ENCODE data around the gene LRIG1. TPM values are rescaled to one million over a fixed set of nuclear protein-coding genes. Genes with fewer than 3 reads are reported as not detected.

The LRIG1 gene
- total and polyA plus RNA-seq, 10 of the 15 experiments (the other 5 are each of a cell fraction or from before 2014, with no cell fraction given), result 0.84 to 16.4 (median 8.1) TPM

- in situ Hi-C loops (cut with MboI), result no loop called here
- H3K36me3 ChIP-seq (ENCODE audit: control insufficient read depth in 2 of 2, insufficient read depth in 2 of 2, low read length in 1 of 2), result no peaks in the 10 kb centered on the region
- CTCF ChIA-PET, result interaction anchor here (1.2 to 1.3 kb wide), 2 partner anchors 10 to 18 kb away, joined by 3 to 4 read pairs; no protein-coding TSS in a partner anchor
- H2AFZ ChIP-seq (ENCODE audit: control insufficient read depth, low read depth, low read length), result no peak overlapping the region
- DNase-seq (ENCODE audit: low read depth, low spot score) (no peak), FAIRE-seq (no peak), ATAC-seq (no peak)
- H3K79me2 ChIP-seq (ENCODE audit: control insufficient read depth, insufficient read depth, low read length), result peaks cover 5% of the 10 kb centered on the region; the same call in 1 of the 2 replicates
- POLR2A ChIA-PET, result no interaction called here
- no peak overlapping the region for H3K27ac ChIP-seq (ENCODE audit: control insufficient read depth, insufficient read depth)
- H3K4me2 ChIP-seq (ENCODE audit: control insufficient read depth, insufficient read depth), result no peak overlapping the region
- SMC1A ChIA-PET (ENCODE audit: uncharacterized antibody, unreplicated experiment), result interaction anchor here (0.7 to 1.4 kb wide), 3 partner anchors 13 to 20 kb away, joined by 3 to 6 read pairs (median 3); no protein-coding TSS in a partner anchor
- peaks cover 36% of the 10 kb centered on the region for H3K4me1 ChIP-seq (ENCODE audit: control insufficient read depth, insufficient read depth, low read length)
- H3K4me3 ChIP-seq, result no peak overlapping the region
- H3K9me3 ChIP-seq (replicated peaks; ENCODE audit: control insufficient read depth, insufficient read depth, low read length), result no peaks in the 10 kb centered on the region
- no TSS peak for BruUV-seq (replicated peaks)
- RAD21 ChIA-PET (ENCODE audit: unreplicated experiment), result no interaction called here
- H3K27me3 ChIP-seq (replicated peaks in 1 of 2; ENCODE audit: control insufficient read depth in 2 of 2, insufficient read depth in 2 of 2, low read length in 1 of 2), result no peaks in the 10 kb centered on the region
- no peaks in the 10 kb centered on the region for H4K20me1 ChIP-seq (ENCODE audit: control insufficient read depth, insufficient read depth)
- 60% methylated on average over 5 of the region's 5 CpGs for WGBS (ENCODE audit: insufficient coverage, insufficient replicate concordance, low lambda C conversion rate, missing lambda C conversion rate)
- H3K9ac ChIP-seq (ENCODE audit: control insufficient read depth, insufficient read depth, low read length), result no peak overlapping the region
- intact Hi-C loops (cut with micrococcal nuclease; ENCODE audit: unreplicated experiment), result no loop called here
- TF ChIP-seq SIN3A (IDR thresholded peaks at IDR 0.05; ENCODE audit: low read depth, low read length) (no peak), RELB (IDR thresholded peaks at IDR 0.05; ENCODE audit: low read depth) (no peak), ZNF592 (IDR thresholded peaks at IDR 0.05) (no peak), E2F4 (IDR thresholded peaks at IDR 0.05; ENCODE audit: low read depth, low read length) (no peak), ATF7 (IDR thresholded peaks at IDR 0.05; ENCODE audit: low read depth) (no peak), PML (IDR thresholded peaks at IDR 0.05; ENCODE audit: low read length) (no peak), STAT3 (IDR thresholded peaks at IDR 0.05; ENCODE audit: low read depth, low read length) (no peak), SMARCA5 (IDR thresholded peaks at IDR 0.05) (no peak), MTA2 (IDR thresholded peaks at IDR 0.05; ENCODE audit: low read depth) (no peak), CREB1 (IDR thresholded peaks at IDR 0.05; ENCODE audit: low read depth) (no peak), HSF1 (IDR thresholded peaks at IDR 0.05; ENCODE audit: low read depth, low read length) (no peak), SREBF1 (IDR thresholded peaks at IDR 0.05; ENCODE audit: low read length) (no peak), REST (IDR thresholded peaks at IDR 0.05; ENCODE audit: low read depth, low read length) (no peak)
Observed at GRCh38 chr3:66486646-66487045, 14.2 kb downstream of the LRIG1 start.
